ENCODE data around the gene ACYP2.
"Not testable (repeated sequence)": the region's sequence is repeated elsewhere in the genome, so short reads cannot be mapped to it uniquely, and the experiment has no call there.

ACYP2 gene

DNA sequence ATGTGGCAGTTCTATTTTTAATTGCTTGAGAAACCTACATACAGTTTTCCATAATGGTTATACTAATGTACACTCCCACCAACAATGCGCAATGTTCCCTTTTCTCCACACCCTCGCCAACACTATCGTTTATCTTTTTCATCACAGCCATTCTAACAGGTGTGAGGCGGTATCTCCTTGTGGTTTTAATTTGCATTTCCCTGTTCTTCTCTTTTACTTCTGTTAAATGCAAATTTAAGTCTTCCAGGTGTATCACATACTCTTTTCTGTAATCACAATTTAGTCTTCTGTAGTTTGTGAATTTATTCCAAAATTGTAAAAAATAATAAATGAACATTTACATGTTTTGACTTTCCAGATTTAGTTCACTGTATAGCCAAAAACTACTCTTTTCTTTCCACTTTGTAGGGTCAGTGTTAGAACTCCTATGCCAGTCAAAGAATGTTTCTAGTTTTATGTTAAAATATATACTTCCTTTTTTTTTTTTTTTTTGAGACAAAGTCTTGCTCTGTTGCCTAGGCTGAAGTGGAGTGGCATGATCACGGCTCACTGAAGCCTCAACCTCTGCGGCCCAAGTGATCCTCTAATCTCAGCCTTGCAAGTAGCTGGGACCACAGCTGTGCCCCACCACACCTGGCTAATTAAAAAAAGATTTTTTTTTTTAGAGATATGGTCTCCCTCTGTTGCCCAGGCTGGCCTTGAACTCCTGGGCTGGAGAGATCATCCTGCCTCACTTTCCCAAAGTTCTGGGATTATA, 15.4 kb upstream of the ACYP2 start:
- peak; percentile 10 for DNase-seq

DNA sequence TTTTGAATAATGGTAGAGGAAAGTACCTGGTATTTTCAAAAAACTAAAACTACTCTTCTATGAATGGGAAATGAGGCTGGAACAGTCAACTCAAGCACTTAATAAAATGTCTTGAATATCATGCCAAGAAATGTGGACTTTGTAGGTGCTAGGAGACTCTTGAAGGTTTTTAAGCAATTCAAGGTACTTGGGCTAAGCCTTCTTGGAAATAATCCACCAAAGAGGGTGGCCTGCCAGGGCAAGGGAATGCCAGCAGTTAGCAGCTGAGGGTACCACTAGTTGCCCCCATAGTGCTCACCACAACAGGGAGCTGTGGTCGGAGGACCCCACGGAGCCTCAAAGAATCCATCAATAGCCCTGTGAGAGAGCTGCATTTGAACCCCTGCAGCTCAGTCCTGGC, 14.6 kb upstream of the ACYP2 start:
- peak; percentile 69 for DNase-seq

DNA sequence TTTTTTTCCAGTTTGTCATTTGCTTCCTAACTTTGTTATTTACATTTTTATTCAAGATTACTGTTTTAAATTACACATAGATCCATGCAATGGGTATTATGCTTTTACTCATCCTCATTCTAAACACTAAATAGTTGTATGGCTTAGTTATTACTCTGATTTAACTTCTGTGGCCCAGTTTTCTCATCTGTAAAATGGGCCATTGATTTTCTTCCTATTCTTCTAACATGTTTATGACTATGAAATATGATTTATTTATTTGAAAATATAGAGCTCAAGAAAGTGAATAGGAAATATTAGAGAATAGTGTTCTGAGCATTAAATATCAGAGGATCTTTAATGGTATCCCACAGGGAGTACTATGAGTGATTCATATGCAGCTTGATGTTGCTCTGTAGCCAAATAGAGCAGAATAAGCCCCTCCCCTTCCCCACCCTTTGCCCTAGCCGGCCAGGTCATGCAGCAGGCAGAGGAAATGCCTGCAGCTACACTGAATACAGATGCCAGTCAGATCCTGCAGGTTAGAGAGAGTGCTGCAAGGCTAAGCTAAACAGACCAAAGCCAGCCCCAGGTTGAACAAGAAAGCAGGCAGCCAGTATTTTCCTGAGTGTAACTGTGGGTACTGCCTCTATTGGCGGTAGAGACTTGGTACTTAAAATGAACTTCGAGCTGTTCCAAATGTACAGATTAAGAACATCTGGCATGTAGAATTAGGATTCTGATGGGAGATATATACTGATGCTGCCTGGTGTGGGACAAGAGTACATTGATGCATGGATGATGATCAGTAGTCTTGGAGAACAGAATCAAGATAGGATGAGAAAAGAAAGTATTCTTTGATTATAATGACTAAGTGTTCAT, 11.7 kb upstream of the ACYP2 start:
- no peak for DNase-seq

DNA sequence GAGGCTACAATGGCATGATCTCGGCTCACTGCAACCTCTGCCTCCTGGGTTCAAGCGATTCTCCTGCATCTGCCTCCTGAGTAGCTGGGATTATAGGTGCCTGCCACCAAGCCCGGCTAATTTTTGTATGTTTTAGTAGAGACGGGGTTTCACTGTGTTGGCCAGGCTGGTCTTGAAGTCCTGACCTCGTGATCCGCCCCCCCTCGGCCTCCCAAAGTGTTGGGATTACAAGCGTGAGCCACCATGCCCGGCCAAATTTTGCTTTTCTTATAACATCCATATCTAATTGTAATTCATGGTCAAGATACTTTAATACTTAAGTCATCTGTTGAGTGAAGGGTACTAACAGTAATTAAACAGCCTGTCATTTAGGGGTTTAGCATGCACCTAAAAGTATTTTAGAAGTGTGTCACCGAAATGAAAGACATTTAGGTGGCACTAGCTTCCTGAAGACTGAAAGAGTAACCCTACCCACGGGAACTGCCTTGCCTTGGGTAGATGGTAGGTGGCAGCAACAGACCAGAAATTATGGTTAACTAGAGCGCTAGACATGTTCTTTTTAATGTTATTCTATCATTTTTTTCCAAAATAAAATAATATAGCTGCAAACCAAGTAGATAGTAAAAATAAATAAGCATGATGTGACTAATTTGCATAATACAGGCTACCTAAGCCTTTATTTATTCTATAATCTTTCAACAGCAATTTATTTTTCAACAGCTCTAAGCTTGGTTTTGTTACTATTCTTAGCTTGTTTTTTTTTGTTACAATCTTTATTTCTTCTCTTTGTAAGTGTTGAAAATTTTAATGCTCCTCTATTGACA, 8.6 kb upstream of the ACYP2 start:
- DNase-seq, result peak; percentile 10

DNA sequence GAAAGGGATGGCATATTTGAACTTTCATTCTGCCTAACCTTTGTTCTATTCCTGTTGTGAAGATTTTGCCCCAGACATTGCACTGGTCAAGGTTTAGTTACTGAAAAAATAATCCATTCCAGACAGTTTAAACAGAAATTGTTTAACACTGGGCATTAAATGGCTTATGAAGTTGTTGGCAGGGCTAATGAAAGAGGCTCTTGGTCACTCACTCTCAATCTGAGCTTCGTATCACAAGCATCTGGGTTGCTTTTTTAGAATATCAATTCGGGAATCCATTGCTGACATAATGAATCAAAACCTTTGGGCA, 8.0 kb upstream of the ACYP2 start:
- DNase-seq, result no peak

DNA sequence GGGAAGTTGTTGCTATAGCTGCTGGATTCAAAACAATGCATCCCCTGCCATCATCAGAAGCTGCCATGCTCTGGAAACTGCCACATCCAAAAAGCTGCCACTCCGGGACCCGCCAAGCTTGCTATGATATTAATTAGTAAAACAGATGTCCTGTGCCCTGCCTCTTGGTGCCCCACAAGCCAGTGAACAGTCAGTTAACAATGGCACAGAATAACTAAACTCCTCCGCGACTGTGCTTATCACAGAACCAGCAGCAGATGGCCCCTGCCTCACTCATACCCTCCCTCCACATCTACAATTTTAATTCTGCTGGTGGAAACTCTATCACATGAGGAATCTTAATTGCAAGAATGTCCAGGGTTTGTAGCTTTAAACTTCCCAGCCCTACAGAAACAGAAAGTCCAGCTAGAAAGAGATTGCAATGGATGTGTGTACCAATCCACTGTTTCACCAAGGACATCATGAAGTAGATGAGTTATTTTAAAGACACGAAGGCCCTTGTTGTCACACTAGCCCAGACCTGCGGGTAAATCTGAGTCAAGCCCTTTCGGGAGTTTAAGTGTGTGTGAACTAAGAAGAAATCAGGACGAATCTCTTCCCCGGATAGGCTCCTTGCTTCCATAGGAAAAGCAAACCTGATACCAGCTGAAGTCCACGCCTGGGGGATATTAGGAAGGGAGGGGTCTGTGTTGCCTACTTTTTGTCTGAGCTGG, 7.4 kb upstream of the ACYP2 start:
- DNase-seq, result no peak

DNA sequence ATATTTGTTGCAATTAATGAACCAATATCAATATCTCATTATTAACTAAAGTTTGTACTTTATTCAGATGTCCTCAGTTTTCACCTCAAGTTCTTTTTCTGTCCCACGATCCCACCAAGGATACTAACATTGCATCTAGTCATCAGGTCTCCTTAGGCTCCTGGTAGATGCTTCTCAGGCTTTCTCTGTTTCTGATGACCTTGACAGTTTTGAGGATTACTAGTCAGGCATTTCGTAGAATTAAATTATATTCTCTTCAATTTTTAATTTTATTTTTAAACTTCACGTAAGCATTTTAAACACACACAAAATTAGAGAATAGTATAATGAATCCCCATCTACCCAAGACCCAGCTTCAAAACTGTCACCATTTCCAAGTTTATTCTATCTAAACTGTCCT, 5.6 kb upstream of the ACYP2 start:
- DNase-seq, result no peak

DNA sequence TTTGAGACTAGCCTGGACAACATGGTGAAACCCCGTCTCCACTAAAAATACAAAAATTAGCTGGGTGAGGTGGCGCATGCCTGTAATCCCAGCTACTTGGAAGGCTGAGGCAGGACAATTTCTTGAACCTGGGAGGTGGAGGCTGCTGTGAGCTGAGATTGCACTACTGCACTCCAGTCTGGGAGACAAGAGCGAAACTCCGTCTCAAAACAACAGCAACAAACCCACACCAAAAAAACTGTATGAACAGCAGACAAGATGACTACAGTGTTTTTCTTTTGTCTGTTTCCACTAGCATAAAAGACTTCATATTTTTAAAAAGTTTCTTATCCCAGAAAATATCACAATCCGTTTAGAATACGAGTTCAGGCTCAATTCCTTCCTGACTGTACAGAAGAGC, 936 bp upstream of the ACYP2 start:
- not testable (repeated sequence) for DNase-seq

DNA sequence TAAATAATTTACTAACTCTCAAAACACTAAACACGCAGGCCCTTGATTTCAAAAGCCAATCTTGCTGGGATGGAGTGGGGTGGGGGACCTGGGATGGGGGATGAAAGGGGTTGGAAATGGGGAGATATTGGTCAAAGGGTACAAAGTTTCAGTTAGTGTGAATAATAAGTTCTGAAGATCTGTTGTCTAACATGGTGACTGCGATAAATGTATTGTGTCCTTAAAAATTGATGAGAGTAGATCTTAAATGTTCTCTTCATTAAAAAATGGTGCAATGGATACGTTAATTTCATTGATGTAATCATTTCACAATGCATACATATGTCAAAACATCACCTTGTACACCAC, 505 bp upstream of the ACYP2 start:
- DNase-seq, result peak; percentile 63

DNA sequence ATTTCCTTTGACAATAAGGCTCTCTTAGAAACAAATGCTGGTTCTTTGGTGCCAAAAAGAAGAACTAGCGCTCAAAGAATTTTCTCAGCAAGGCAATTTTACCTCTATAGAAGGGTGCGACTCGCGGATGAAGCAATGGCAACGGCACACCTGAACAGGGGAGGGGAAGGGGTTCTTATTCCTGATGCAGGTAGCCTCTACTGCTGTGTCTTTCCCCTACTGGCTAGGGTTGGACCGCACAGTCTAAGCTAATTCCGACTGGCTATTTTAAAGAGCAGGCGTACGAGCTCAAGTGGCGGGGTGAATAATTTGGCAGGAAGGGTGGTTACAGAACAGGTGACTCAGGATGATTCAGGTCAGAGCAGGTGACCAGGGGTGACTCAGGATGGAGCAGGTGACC, 1.2 kb downstream of the ACYP2 start:
- DNase-seq, result not testable (repeated sequence)

DNA sequence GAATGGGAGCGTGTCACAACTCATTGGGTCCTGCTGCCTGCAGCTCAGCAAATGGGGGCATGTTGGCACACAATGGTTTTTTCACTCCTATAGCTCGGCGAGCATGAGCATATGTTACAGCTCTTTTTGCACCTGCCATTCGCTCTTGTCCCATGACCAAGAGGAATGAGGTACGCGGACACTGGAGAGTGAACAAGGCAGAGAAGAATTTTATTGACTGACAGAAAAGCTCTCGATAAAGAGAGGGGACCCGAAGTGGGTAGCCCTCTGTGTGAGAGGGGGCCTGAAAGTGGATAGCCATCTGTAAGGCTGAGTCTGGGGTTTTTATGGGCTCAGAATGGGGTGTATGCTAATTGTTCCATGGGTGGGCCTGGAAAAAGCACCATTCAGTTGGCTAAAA, 5.5 kb downstream of the ACYP2 start:
- no peak for DNase-seq

DNA sequence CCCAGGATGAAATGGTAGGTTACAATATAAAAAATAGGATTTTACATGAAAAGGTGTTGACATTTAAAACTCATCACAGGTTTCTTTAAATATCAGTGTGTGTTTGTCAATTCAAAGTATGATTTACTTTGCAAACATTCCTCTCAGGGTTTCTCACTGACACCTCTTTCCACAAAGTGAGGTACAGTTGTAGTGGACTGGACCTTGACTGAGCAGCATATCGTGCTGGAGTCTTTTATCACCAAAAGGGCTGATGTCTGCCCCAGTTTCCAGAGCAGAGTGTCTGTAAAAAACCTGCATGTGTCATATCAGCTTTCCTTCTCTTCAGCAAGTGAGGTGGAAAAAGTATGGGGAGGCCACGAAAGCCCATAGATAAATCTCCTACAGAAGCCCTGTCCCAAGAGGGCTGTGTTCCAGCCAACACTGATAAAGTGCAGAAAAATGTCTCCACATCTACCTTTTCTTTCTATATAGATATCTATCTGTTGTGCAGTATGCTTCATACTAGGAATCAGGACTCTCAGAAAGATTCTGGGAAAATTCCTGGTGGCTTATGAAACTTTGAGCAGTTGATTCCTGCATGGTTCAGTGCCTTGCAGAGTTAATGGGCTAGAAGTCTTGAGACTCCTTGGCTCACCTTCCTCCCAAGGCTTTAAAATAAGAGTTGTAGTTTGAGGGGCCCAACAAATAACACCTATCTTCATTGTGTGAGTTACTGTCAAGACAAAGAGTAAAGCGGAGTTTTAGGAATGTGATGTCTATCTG, 6.9 kb downstream of the ACYP2 start:
- no peak for DNase-seq

DNA sequence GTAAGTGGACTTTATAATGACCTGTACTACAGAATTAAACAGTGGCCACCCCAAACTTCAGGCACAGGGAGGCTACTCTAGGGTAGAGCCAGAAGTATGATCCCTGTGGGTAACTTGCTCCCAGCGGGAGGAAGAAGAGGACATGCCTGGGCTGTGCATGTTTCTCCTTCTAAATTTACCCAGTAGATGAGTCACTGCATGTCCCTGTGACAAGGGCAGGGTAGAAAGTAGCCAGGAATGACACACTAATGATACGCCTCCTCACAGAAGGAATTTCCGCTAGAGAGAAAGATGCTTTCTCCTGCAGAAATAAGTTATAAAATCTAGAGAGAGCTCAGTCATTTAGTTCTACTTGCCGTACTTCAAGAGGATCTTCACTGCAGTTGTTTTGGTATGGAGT, 7.5 kb downstream of the ACYP2 start:
- DNase-seq, result no peak

DNA sequence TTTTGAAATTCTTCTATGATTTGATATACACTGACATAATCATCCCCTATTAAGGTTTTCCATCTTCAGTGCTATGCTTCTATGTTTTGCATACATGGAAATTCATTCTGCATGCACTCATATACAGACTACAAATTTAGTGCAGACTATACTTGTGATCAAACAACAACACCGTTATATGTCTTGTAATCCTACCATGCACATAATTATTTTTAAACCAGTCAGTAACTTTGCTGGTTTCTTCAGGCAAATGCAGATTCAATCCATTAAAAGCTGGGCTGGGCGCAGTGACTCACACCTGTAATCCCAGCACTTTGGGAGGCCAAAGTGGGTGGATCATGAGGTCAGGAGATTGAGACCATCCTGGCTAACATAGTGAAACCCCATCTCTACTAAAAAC, 11.8 kb downstream of the ACYP2 start:
- DNase-seq, result not testable (repeated sequence)

DNA sequence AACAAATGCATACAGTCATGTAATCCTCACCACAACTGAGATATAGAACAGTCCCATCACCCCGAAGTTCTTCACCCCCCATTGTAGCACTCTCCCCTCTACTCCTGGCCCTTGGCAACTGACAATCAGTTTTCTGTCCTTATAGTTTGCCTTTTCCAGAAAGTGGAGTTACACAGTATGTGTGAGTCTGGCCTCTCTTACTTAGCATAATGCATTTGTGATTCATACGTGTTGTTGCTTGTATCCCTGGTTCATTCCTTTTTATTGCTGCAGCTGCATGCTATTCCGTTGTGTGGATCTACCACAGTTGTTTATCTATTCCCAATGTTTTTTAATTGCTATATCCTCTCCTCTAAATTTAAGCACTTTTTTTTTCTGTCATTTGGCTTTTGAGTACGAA, 17.6 kb downstream of the ACYP2 start:
- DNase-seq, result no peak

DNA sequence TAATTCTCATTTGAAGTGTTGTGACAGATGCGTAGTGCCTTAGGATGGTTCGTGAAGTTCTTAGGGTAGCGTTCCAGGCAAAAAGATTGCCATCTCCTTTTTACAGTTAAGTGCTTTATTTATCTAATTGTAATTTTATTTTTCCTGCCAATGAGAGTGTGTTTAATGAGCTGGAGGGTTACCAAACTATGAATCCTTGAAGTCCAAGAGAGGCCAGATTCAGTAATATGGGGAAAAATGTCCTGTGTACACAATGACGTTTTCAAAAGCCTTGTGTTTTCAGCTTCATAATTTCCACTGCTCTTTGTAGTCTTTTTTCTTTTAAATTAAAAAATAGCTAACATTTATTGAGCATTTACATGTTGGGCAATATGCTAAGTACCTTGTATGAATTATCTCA, 23.8 kb downstream of the ACYP2 start:
- DNase-seq, result no peak

DNA sequence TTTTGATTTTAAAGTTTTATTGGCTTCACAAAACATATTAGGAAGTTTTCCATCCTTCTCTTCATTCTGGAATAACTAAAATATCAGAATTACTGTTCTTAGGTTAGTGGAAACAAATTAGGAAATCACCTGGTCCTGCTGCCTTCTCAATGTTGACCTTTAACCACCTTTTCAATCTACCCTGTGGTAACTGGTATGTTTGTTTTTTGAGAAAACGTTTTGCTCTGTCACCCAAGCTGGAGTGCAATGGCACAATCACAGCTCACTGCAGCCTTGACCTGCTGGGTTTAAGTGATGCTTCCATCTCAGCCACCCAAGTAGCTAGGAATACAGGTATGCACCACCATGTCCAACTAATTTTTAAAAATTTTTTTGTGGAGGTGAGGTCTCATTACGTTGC, 28.4 kb downstream of the ACYP2 start:
- DNase-seq, result no peak

DNA sequence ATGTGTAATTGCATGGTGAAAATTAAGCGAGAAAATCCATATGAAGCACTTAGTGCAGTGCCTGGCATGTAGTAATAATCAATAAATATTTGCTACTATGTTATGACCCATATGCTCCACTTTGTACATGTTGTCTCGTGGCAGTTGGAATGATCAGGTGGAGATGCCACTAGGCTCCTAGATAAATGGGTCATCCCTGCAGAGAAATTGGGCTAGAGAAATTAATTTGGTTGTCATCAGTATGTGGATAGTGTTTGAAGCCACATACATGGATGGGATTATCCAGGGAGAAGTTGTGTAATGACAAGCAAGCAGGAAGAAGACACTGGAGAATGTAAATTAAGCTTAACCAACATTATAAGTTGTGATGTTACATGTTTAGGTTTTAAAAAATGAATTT, 33.0 kb downstream of the ACYP2 start:
- DNase-seq, result no peak

DNA sequence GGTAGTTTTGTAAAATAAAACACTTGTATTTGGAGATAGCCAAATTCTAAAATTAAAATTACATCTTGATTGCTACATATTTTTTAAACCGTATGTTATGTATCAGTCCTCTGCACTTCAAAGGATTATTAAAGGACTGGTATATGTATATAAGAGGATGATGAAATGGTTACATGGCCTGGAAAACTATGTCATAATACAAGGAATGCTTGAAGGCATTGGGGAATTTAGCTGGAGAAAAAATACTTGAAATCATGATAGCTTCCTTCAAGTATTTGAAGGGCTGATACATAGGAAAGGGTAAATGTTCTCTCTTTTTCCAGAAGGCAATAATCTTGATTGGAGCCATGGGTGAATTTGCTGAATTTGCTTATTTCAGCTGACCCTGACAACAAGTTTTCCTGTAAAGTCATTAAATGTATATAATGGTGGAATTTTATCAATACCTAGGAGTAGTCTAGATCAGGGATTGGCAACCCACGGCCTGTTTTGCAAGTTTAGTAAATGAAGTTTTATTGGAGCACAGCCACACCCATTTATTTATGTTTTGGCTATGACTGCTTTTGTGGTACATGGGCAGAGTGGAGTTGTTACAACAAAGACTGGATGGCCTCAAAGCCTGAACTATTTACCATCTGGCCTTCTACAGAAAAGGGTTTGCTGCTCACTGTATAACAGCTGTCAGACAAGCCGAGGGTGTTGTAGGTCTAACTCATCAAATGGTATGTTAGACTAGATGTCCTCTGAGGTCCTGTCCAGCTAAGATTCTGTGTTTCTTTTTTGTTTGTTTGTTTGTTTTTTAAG, 34.4 kb downstream of the ACYP2 start:
- DNase-seq, result no peak

DNA sequence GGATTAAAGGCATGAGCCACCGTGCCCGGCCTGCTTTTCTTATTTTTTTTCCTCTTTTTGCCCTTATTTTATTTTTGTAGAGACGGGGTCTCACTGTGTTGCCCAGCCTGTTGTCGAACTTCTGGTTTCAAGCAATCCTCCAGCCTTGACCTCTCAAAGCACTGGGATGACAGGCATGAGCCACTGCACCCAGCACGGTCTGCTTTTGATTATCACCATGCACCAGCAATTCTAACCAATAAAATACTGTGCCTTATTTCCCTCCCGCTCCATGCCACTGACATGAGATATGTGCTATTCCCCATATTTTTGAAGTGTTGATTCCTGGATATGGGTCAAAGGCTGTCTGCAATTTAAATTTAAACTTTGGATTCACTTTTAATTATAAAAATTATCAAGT, 42.9 kb downstream of the ACYP2 start:
- DNase-seq, result no peak

DNA sequence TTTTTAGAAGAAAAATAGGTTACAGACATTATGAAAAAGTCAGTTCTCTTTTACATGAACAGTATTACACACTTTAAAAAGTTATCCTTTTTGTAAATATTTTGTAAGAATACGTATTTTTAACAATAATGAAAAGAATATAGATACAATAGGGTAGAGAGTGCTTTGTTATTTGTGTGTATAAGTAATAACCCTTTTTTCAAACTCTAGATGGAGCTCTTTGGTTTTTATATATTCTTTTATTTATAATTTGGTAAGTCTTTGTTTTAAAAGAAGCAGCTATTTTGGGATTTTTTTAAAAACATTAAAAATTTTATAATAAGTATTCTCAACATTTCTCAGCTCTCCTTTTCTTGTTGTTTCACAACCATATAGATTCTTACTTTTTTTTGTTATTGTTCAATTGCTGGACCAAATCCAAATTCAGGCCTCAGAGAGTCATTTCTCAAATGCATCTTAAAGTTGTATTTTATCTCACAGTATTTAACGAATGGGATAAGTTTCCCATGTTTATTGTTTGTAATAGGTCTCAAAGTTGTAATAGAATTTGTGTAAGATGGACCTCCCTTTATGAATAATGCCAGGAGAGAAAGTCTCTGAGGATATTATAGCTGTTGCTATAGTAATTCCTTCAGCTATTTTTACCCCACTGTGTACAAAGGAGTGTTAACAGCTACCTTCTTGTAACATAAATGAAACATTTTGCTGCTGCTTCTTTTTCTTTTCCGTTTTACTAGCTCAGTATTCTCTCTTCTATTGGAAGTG, 46.4 kb downstream of the ACYP2 start:
- DNase-seq, result no peak

Measured in DMS79 treated with DMSO at 0.1 percent for 48 hours (cell line).